H9 (cell line): ENCODE data around the gene DUSP2. TPM values are rescaled to one million over a fixed set of nuclear protein-coding genes. Genes with fewer than 3 reads are reported as not detected.

Experiments used
- DNase-seq: peaks from one replicate; pipeline ENCODE4 v3.0.0-alpha.2; 2017
- H2AFZ ChIP-seq: one replicate; pipeline ENCODE4 v1.6.1; 2013; ENCODE audit warnings: mild to moderate bottlenecking, low read length, control low read depth, moderate library complexity
- H2AK5ac ChIP-seq: 2 replicates; pipeline ENCODE4 v1.6.1; 2013; ENCODE audit warnings: low read length, control low read depth, mixed read lengths; ENCODE audit not compliant: insufficient read length
- H2BK120ac ChIP-seq: one replicate; pipeline ENCODE4 v1.6.1; 2013; ENCODE audit warnings: low read depth, mild to moderate bottlenecking, low read length, control low read depth, inconsistent platforms; ENCODE audit not compliant: poor library complexity, severe bottlenecking
- H2BK12ac ChIP-seq: 2 replicates; pipeline ENCODE4 v1.6.1; 2013; ENCODE audit warnings: low read length, control low read depth, mixed read lengths, low read depth; ENCODE audit not compliant: insufficient read length
- H2BK15ac ChIP-seq: 2 replicates; pipeline ENCODE4 v1.6.1; 2013; ENCODE audit warnings: low read depth, low read length, control low read depth
- H2BK20ac ChIP-seq: one replicate; pipeline ENCODE4 v1.6.1; 2013; ENCODE audit warnings: low read depth, mild to moderate bottlenecking, low read length, control low read depth, inconsistent platforms; ENCODE audit not compliant: poor library complexity, severe bottlenecking
- H2BK5ac ChIP-seq: 2 replicates; pipeline ENCODE4 v1.6.1; 2013; ENCODE audit warnings: low read length, control low read depth, mixed read lengths; ENCODE audit not compliant: insufficient read length
- H3K14ac ChIP-seq: 2 replicates; pipeline ENCODE4 v1.6.1; 2013; ENCODE audit warnings: low read length, control low read depth; ENCODE audit not compliant: insufficient read depth
- H3K18ac ChIP-seq: 2 replicates; pipeline ENCODE4 v1.6.1; 2013; ENCODE audit warnings: low read depth, mild to moderate bottlenecking, mixed read lengths, low read length, control low read depth; ENCODE audit not compliant: insufficient read length
- H3K23ac ChIP-seq: 2 replicates; pipeline ENCODE4 v1.6.1; 2013; ENCODE audit warnings: low read length, control low read depth, mixed read lengths, low read depth; ENCODE audit not compliant: insufficient read length
- H3K23me2 ChIP-seq: 2 replicates; pipeline ENCODE4 v1.6.1; 2013; ENCODE audit warnings: low read depth, mild to moderate bottlenecking, mixed read lengths, low read length, control low read depth; ENCODE audit not compliant: insufficient read length, poor library complexity, severe bottlenecking
- H3K27ac ChIP-seq: 2 replicates; pipeline ENCODE4 v1.5.1; 2013; ENCODE audit warnings: low read length, control low read depth, mixed read lengths, low read depth; ENCODE audit not compliant: insufficient read length
- H3K27me3 ChIP-seq: 2 replicates; pipeline ENCODE4 v1.6.1; 2013; ENCODE audit warnings: low read length, control low read depth, inconsistent platforms; ENCODE audit not compliant: insufficient read depth
- H3K4ac ChIP-seq: 2 replicates; pipeline ENCODE4 v1.6.1; 2013; ENCODE audit warnings: low read depth, mild to moderate bottlenecking, control low read depth, inconsistent platforms, low read length, moderate library complexity
- H3K4me1 ChIP-seq: 2 replicates; pipeline ENCODE4 v1.6.1; 2013; ENCODE audit warnings: low read length, control low read depth, inconsistent platforms; ENCODE audit not compliant: insufficient read depth
- H3K4me2 ChIP-seq: 2 replicates; pipeline ENCODE4 v1.6.1; 2013; ENCODE audit warnings: low read length, control low read depth, mixed read lengths; ENCODE audit not compliant: insufficient read length, insufficient read depth
- H3K56ac ChIP-seq: 2 replicates; pipeline ENCODE4 v1.6.1; 2013; ENCODE audit warnings: low read depth, mild to moderate bottlenecking, mixed read lengths, low read length, control low read depth; ENCODE audit not compliant: insufficient read length
- H3K79me1 ChIP-seq: 2 replicates; pipeline ENCODE4 v1.6.1; 2013; ENCODE audit warnings: low read depth, mild to moderate bottlenecking, moderate library complexity, low read length, control low read depth, inconsistent platforms; ENCODE audit not compliant: insufficient read depth, poor library complexity, severe bottlenecking
- H3K79me2 ChIP-seq: 2 replicates; pipeline ENCODE4 v1.6.1; 2013; ENCODE audit warnings: low read length, control low read depth, inconsistent platforms; ENCODE audit not compliant: insufficient read depth
- H3K9ac ChIP-seq: 2 replicates; pipeline ENCODE4 v1.6.1; 2013; ENCODE audit warnings: low read length, control low read depth, mixed read lengths; ENCODE audit not compliant: insufficient read length; ENCODE audit errors: extremely low read depth
- H3K9me3 ChIP-seq: one replicate; pipeline ENCODE4 v1.6.1; 2013; ENCODE audit warnings: low read depth, low read length, inconsistent platforms; ENCODE audit not compliant: control insufficient read depth
- H3T11ph ChIP-seq: one replicate; pipeline ENCODE4 v1.6.1; 2013; ENCODE audit warnings: mild to moderate bottlenecking, low read length, control low read depth, inconsistent platforms
- H4K20me1 ChIP-seq: one replicate; pipeline ENCODE4 v1.6.1; 2013; ENCODE audit not compliant: control insufficient read depth, insufficient read length, insufficient read depth
- H4K5ac ChIP-seq: 2 replicates; pipeline ENCODE4 v1.6.1; 2013; ENCODE audit warnings: low read depth, mild to moderate bottlenecking, mixed read lengths, low read length, control low read depth; ENCODE audit not compliant: insufficient read length
- H4K8ac ChIP-seq: replicated peaks from 2 replicates; pipeline ENCODE4 v1.6.1; 2013; ENCODE audit warnings: low read length, control low read depth, mixed read lengths, low read depth; ENCODE audit not compliant: insufficient read length
- H4K91ac ChIP-seq: 2 replicates; pipeline ENCODE4 v1.6.1; 2013; ENCODE audit warnings: low read depth, mild to moderate bottlenecking, moderate library complexity, mixed read lengths, low read length, control low read depth; ENCODE audit not compliant: insufficient read length
- H3K27ac Mint-ChIP-seq, 3 experiments: 2 replicates in 2 of 3; 3 replicates in 1 of 3; pipeline ENCODE4 v1.8.0; 2020 to 2021; ENCODE audit warnings: mixed read lengths in 3 of 3, mild to moderate bottlenecking in 1 of 3, moderate library complexity in 1 of 3
- H3K27me3 Mint-ChIP-seq: 2 replicates; pipeline ENCODE4 v1.8.0; 2021; ENCODE audit warnings: low read depth, mild to moderate bottlenecking, moderate library complexity, mixed read lengths
- H3K36me3 Mint-ChIP-seq, 3 experiments: 2 replicates in 2 of 3; 3 replicates in 1 of 3; pipeline ENCODE4 v1.8.0; 2020 to 2021; ENCODE audit warnings: low read depth in 3 of 3, mixed read lengths in 3 of 3; ENCODE audit not compliant: insufficient read depth in 1 of 3
- H3K4me1 Mint-ChIP-seq, 2 experiments: 2 replicates each; pipeline ENCODE4 v1.8.0; 2020; ENCODE audit warnings: mixed read lengths in 2 of 2
- H3K4me3 Mint-ChIP-seq, 2 experiments: 2 replicates in 1 of 2; 3 replicates in 1 of 2; pipeline ENCODE4 v1.8.0; 2020 to 2021; ENCODE audit warnings: mild to moderate bottlenecking in 2 of 2, mixed read lengths in 2 of 2, moderate library complexity in 1 of 2
- H3K9me3 Mint-ChIP-seq, 2 experiments: 2 replicates in 1 of 2; 3 replicates in 1 of 2; pipeline ENCODE4 v1.8.0; 2020; ENCODE audit warnings: mild to moderate bottlenecking in 2 of 2, mixed read lengths in 2 of 2, moderate library complexity in 1 of 2
- CTCF ChIP-seq: fragments of 200-600 bp; sonication (generic); conservative IDR thresholded peaks from 3 replicates; pipeline ENCODE4 v1.8.0; 2021; ENCODE audit warnings: antibody characterized with exemption, mild to moderate bottlenecking
- WGBS: extraction: QIAGEN DNeasy Blood & Tissue Kit; methylation state at CpG from one replicate; pipeline ENCODE4 v1.1.7; 2013; ENCODE audit warnings: missing lambda C conversion rate, low lambda C conversion rate, mixed read lengths; ENCODE audit not compliant: insufficient read length; ENCODE audit errors: extremely low coverage; 5-methylcytosine and 5-hydroxymethylcytosine counted together
- total RNA-seq: library from RNA; stranded (reverse); gene quantifications from 2 replicates; pipeline ENCODE4 v1.2.1, GENCODE V29; 2021

Gene DUSP2
- total RNA-seq, 1 experiment from 2014 or later, result 14.9 TPM

- TF ChIP-seq CTCF, result no peak
- Histone ChIP-seq H3K4ac (no peak overlapping the region), H3T11ph (no peak overlapping the region), H2BK12ac (no peak overlapping the region), H4K20me1 (no peaks in the 10 kb centered on the region), H3K56ac (no peak overlapping the region), H2BK15ac (no peak overlapping the region), H2BK120ac (no peak overlapping the region), H3K79me2 (no peaks in the 10 kb centered on the region), H2BK5ac (no peak overlapping the region), H3K9ac (no peak overlapping the region), H3K27me3 (no peaks in the 10 kb centered on the region; the same call in 1 of the 2 replicates), H3K79me1 (no peaks in the 10 kb centered on the region), H2AK5ac (no peak overlapping the region), H3K4me1 (no peaks in the 10 kb centered on the region; the same call in 1 of the 2 replicates), H3K23me2 (peaks cover 6% of the 10 kb centered on the region), H3K9me3 (no peaks in the 10 kb centered on the region), H2AFZ (no peak overlapping the region), H4K8ac (no peak overlapping the region), H3K27ac (no peak overlapping the region), H4K91ac (no peak overlapping the region), H3K18ac (peak overlapping the region; percentile 18), H4K5ac (no peak overlapping the region), H3K23ac (no peak overlapping the region), H3K4me2 (no peak overlapping the region), H3K14ac (no peak overlapping the region), H2BK20ac (no peak overlapping the region)
- Mint-ChIP-seq H3K27ac (peak overlapping the region in 1 of 3 experiments; percentile 61; a peak in 1 of 7 replicates), H3K4me1 (peaks cover 29 to 54% of the 10 kb centered on the region in 2 experiments), H3K9me3 (0 out of 5 replicates have a peak, but pooled peaks cover 0 to 3% of the 10 kb centered on the region in 2 experiments), H3K27me3 (peaks cover 40% of the 10 kb centered on the region), H3K4me3 (no peak overlapping the region), H3K36me3 (peaks cover 0 to 15% (median 2%) of the 10 kb centered on the region in 3 experiments; a peak in 3 of 7 replicates)
- peak; percentile 32 for DNase-seq
- WGBS, result no CpG with 5 or more reads among the region's 9 CpGs
Observed at GRCh38 chr2:96147593-96148201, 2.5 kb upstream of the DUSP2 start.
